ENCODE data around the gene RASIP1. TPM values are rescaled to one million over a fixed set of nuclear protein-coding genes. Genes with fewer than 3 reads are reported as not detected.

RASIP1 gene
- total RNA-seq, 1 experiment from 2014 or later, result 0.51 TPM

GRCh38 chr19:48746110-48746509, 5.7 kb upstream of the RASIP1 start:
- Histone ChIP-seq H3K9me2 (replicated peaks; ENCODE audit: low read length) (no peaks in the 10 kb centered on the region), H3K27me3 (ENCODE audit: low read length) (no peaks in the 10 kb centered on the region), H3K4me1 (ENCODE audit: insufficient read depth, low read length) (no peaks in the 10 kb centered on the region), H3F3A (ENCODE audit: low read length, unreplicated experiment) (no peaks in the 10 kb centered on the region), H3K36me3 (ENCODE audit: low read depth, low read length) (no peaks in the 10 kb centered on the region; the same call in 1 of the 2 replicates), H3K9ac (ENCODE audit: low read length) (no peak overlapping the region), H3K27ac (ENCODE audit: low read length) (no peak overlapping the region), H3K4me2 (ENCODE audit: low read length) (no peak overlapping the region), H3K4me3 (ENCODE audit: low read length) (no peak overlapping the region), H3K9me3 (ENCODE audit: low read length) (no peaks in the 10 kb centered on the region), H3K79me2 (ENCODE audit: low read length) (peaks cover 17% of the 10 kb centered on the region), H4K20me1 (ENCODE audit: low read length) (no peaks in the 10 kb centered on the region), H2AFZ (ENCODE audit: low read length) (no peak overlapping the region)
- CTCF ChIA-PET, result no interaction called here
- DNase-seq (no peak), ATAC-seq (no peak)
- POLR2A ChIA-PET (ENCODE audit: unreplicated experiment), result no interaction called here
- BruUV-seq (replicated peaks), result no TSS peak
- TF ChIP-seq, protein P1, sequence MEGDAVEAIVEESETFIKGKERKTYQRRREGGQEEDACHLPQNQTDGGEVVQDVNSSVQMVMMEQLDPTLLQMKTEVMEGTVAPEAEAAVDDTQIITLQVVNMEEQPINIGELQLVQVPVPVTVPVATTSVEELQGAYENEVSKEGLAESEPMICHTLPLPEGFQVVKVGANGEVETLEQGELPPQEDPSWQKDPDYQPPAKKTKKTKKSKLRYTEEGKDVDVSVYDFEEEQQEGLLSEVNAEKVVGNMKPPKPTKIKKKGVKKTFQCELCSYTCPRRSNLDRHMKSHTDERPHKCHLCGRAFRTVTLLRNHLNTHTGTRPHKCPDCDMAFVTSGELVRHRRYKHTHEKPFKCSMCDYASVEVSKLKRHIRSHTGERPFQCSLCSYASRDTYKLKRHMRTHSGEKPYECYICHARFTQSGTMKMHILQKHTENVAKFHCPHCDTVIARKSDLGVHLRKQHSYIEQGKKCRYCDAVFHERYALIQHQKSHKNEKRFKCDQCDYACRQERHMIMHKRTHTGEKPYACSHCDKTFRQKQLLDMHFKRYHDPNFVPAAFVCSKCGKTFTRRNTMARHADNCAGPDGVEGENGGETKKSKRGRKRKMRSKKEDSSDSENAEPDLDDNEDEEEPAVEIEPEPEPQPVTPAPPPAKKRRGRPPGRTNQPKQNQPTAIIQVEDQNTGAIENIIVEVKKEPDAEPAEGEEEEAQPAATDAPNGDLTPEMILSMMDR (conservative IDR thresholded peaks at IDR 0.05; ENCODE audit: low read depth, low read length), result no peak
- no peak for TF ChIP-seq EZH2phosphoT487 (IDR thresholded peaks at IDR 0.05; ENCODE audit: borderline replicate concordance, low read length)
- intact Hi-C loops (cut with micrococcal nuclease), result no loop called here

DNA sequence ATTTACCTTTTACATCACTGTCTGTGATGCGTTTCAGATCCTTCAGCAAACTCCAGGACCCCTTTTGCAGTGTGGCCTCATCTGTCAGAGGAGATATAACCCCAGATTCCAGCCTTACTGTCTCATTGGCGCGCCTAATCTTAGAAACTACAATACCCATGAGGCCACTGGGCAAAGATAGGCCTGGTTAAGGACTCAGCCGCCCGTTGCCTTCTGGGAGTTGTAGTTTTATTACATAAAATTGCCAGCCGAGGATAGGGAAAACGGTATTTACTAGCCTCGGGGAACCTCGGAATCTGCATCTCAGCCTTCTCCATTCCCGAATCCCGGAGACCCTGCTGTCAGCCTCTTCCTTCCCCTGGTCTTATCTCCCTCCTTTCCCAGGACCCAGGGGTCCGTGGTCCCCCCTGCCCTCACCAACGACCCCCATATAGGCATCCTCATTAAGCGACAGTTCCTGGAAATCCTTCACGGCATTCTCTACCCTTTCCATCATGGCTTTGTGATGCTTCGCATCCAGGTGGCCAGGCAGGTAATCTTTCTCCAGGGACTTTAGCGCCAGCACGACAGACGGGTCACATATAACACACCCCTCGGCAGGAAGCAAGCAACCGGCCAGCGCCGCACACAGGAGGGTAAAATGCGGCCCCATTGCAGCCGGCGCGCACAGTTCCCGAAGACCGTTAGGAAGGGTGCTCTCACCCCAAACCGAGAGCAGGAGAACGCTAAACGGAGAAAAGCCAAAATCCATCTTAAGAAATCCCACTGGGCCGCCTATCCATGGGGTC, 5.0 kb upstream of the RASIP1 start:
- no TSS peak for BruUV-seq (replicated peaks)
- no peaks in the 10 kb centered on the region for H3K9me3 ChIP-seq (ENCODE audit: low read length)
- ATAC-seq (peak; percentile 78), DNase-seq (peak; percentile 63)
- no peaks in the 10 kb centered on the region; the same call in 1 of the 2 replicates for H3K36me3 ChIP-seq (ENCODE audit: low read depth, low read length)
- TF ChIP-seq EZH2 (IDR thresholded peaks at IDR 0.05; ENCODE audit: low read length, unreplicated experiment) (no peak), EZH2phosphoT487 (IDR thresholded peaks at IDR 0.05; ENCODE audit: borderline replicate concordance, low read length) (no peak)
- TF ChIP-seq, protein P1 (conservative IDR thresholded peaks at IDR 0.05; ENCODE audit: low read depth, low read length), result no peak
- intact Hi-C loops (cut with micrococcal nuclease), result no loop called here
- H3K27me3 ChIP-seq (ENCODE audit: low read length), result no peaks in the 10 kb centered on the region
- no peak overlapping the region for H3K27ac ChIP-seq (ENCODE audit: low read length)
- H3K4me3 ChIP-seq (ENCODE audit: low read length), result no peak overlapping the region
- CTCF ChIA-PET, result no interaction called here
- no peak overlapping the region for H2AFZ ChIP-seq (ENCODE audit: low read length)
- no peaks in the 10 kb centered on the region for H3F3A ChIP-seq (ENCODE audit: low read length, unreplicated experiment)
- no peaks in the 10 kb centered on the region for H4K20me1 ChIP-seq (ENCODE audit: low read length)
- H3K4me1 ChIP-seq (ENCODE audit: insufficient read depth, low read length), result no peaks in the 10 kb centered on the region
- POLR2A ChIA-PET (ENCODE audit: unreplicated experiment), result interaction anchor here (0.6 kb wide), 1 partner anchor 36 kb away, joined by 3 read pairs; no protein-coding TSS in a partner anchor
- no peak overlapping the region for H3K4me2 ChIP-seq (ENCODE audit: low read length)
- H3K9ac ChIP-seq (ENCODE audit: low read length), result no peak overlapping the region
- peaks cover 10% of the 10 kb centered on the region for H3K79me2 ChIP-seq (ENCODE audit: low read length)
- H3K9me2 ChIP-seq (replicated peaks; ENCODE audit: low read length), result no peaks in the 10 kb centered on the region

GRCh38 chr19:48742096-48742495, 1.7 kb upstream of the RASIP1 start:
- POLR2A ChIA-PET (ENCODE audit: unreplicated experiment), result no interaction called here

More at GRCh38 chr19:48742096-48742495, 1.7 kb upstream of the RASIP1 start:
- Histone ChIP-seq H3K27me3 (ENCODE audit: low read length) (no peaks in the 10 kb centered on the region), H3K9ac (ENCODE audit: low read length) (no peak overlapping the region), H3K79me2 (ENCODE audit: low read length) (no peaks in the 10 kb centered on the region), H3K9me2 (replicated peaks; ENCODE audit: low read length) (no peaks in the 10 kb centered on the region), H3K36me3 (ENCODE audit: low read depth, low read length) (no peaks in the 10 kb centered on the region), H3K4me1 (ENCODE audit: insufficient read depth, low read length) (no peaks in the 10 kb centered on the region; the same call in 1 of the 2 replicates), H4K20me1 (ENCODE audit: low read length) (no peaks in the 10 kb centered on the region), H3K4me3 (ENCODE audit: low read length) (no peak overlapping the region), H3F3A (ENCODE audit: low read length, unreplicated experiment) (no peaks in the 10 kb centered on the region), H3K27ac (ENCODE audit: low read length) (no peak overlapping the region), H2AFZ (ENCODE audit: low read length) (no peak overlapping the region), H3K4me2 (ENCODE audit: low read length) (no peak overlapping the region), H3K9me3 (ENCODE audit: low read length) (no peaks in the 10 kb centered on the region)
- no peak for ATAC-seq
- no peak for DNase-seq
- CTCF ChIA-PET, result no interaction called here
- TF ChIP-seq EZH2phosphoT487 (IDR thresholded peaks at IDR 0.05; ENCODE audit: borderline replicate concordance, low read length), result no peak
- TF ChIP-seq EZH2 (IDR thresholded peaks at IDR 0.05; ENCODE audit: low read length, unreplicated experiment), result no peak
- TF ChIP-seq, protein P1 (conservative IDR thresholded peaks at IDR 0.05; ENCODE audit: low read depth, low read length), result no peak
- intact Hi-C loops (cut with micrococcal nuclease), result no loop called here
- no TSS peak for BruUV-seq (replicated peaks)

Data from PC-3 (cell line).